NCI-H1092 treated with DMSO at 0.1 percent for 48 hours (cell line): ENCODE data around the gene IRF4.
"Not testable (repeated sequence)": the region's sequence is repeated elsewhere in the genome, so short reads cannot be mapped to it uniquely, and the experiment has no call there.

Source experiments
- DNase-seq: peaks from one replicate; lab custom pipeline; 2025; lab: John Stamatoyannopoulos, UW

IRF4 gene

GRCh38 chr6:366389-367297, 24.9 kb upstream of the IRF4 start:
- DNase-seq = no peak

DNA sequence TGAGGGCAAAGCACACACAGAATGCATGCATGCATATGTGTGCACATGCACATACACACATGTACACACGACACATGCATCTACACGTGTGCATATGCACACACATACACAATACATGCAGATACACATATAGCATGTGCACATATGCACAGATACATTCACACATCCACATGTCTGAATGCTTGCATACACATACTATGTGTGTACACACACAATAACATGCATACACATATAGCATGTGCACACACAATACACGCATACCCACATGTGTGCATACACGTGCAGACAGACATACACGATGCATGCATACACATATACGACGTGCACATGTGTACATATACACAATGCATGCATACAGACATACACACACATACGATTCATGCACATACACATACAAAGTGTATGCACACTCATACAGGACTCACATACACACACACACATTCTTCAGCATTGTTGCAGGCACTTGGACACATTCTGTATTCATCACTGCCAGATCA, 24.2 kb upstream of the IRF4 start:
- no peak for DNase-seq

DNA sequence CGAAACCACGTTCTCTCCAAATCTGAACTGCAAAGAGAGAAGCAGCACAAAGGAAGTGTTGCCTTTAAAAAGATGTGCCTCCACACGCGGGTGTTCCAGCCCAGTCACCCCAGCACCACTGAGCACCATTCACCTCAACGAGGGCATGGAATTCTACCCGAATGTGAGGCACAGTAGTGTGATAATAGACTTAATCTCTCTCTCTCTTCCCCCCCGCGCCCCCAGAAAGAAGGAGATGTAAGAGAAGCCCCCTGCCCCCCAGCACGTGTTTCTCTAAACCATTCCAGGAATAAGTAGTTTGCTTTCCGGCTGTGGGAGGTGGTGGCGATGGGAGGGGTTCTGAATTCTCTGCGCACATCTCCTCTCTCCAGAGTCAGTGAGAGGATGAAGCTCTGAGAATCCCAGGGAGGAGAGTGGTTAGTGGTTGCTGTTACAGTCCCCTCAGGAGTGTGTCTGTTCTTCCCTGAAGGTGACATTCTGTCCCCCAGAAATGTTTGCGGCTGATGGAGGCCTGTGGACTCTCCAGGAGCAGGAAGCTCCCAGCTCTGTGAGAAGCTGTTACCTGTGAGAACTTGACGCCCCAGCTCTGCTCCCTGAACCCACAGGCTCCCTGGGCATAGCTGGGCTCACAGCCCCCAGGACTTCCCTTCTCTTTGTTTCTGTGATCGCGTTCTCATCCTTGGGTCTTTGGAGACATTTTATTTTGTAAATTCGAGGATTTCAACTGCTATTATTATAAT, 23.5 kb upstream of the IRF4 start:
- DNase-seq = no peak

GRCh38 chr6:369559-370431, 21.8 kb upstream of the IRF4 start:
- DNase-seq = no peak

DNA sequence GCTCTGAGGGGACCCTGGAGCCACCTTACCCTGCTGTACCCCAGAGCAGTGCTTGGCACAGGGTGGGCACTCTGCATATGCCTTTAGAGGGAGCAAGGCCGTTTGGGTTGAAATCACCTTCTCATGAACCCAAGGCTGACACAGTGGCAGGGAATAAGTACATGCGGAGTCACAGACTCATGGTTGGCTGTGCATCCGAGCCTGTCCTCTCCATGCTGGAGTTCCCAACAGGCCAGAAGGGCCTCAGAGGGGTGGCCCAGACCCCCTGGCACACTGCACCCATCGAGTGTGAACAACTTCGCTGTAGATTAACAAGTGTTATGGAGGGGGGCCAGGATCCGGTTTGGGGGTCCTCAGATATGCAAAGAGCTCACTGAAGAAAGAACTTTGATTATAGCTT, 21.0 kb upstream of the IRF4 start:
- no peak for DNase-seq

GRCh38 chr6:371851-372250, 19.7 kb upstream of the IRF4 start:
- DNase-seq = not testable (repeated sequence)

GRCh38 chr6:372336-372911, 19.1 kb upstream of the IRF4 start:
- DNase-seq = no peak

DNA sequence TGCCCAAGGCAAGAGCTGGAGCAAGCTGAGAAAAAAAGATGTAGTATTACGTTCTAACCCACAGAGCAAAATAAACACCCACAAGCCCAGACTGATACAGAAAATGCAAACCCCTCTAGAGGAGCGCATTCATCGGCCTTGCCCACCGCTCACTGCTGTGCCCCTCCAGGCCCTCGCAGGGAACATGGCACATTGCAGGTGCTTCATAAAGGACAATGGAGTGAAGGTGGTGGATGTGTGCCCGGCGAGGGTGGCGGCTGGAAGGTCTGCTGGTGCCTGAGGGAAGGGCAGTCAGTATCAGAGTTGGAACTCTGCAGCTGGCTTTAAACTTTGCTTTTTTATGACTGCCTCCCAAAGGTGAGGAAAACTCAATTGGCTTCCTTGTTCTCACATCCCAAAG, 18.5 kb upstream of the IRF4 start:
- no peak for DNase-seq

DNA sequence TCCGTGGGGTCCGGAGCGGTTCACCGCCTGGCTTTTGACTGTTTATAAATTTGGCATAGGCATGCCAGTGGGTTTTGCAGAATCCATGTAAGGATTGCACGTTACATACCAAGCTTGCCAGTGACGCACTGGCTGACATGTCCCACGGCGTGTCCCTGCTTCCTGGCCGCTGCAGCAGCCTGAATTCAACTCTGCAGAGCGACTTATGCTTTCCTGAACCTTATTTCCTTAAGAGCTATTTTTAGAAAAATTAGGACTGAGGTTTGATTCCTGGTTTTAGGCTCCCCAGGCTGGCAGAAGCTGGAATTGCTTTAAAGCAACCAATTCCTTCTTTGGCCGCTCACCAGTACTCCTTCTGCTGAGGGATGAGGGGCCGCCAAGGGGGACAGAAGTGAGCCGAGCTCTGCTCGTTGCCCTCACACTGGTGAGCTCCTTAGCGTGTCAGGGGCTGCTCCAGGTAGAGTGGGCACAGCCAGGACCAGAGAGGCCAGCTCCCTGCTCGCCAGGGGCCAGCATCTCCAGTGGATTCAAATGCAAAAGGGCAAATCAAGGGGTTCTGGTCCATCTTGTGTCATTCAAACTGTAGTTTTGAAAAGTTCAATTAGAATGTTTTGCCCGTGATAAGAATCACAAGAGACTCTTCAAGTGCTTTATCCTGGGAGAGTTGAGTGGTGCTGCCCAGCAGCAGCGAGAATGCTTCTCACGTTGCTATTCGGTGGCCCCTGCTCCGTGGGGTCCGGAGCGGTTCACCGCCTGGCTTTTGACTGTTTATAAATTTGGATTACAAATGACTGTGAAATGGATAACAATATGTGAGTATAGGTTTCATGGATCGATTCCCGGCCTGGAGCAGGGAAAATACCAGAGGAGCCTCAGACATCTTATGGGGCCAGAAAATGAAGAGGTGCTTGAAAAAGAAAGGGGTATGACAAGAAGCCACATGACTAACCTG, 17.5 kb upstream of the IRF4 start:
- no peak for DNase-seq

DNA sequence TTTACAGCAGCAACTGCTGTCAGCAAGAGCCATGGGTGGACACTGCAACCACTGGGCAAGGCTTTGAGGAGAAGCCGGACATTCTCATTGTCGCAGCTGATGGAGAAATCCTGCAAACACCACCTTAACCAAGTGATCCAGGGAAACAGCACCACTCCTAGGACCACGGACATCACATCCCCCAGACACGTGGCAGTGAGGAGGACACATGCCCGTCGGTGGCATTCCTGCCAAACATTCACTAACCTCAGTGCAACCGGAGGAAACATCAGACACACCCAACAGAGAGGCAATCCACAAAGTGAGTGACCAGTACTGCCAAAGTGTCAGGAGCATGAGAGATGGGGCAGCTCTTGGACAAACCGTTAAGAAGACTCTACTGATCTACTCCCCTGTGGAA, 16.6 kb upstream of the IRF4 start:
- DNase-seq = no peak

GRCh38 chr6:376827-377640, 14.5 kb upstream of the IRF4 start:
- DNase-seq = no peak

- not testable (repeated sequence) for DNase-seq
These were observed 13.9 kb upstream of the IRF4 start for GRCh38 chr6:377641-378020.

DNA sequence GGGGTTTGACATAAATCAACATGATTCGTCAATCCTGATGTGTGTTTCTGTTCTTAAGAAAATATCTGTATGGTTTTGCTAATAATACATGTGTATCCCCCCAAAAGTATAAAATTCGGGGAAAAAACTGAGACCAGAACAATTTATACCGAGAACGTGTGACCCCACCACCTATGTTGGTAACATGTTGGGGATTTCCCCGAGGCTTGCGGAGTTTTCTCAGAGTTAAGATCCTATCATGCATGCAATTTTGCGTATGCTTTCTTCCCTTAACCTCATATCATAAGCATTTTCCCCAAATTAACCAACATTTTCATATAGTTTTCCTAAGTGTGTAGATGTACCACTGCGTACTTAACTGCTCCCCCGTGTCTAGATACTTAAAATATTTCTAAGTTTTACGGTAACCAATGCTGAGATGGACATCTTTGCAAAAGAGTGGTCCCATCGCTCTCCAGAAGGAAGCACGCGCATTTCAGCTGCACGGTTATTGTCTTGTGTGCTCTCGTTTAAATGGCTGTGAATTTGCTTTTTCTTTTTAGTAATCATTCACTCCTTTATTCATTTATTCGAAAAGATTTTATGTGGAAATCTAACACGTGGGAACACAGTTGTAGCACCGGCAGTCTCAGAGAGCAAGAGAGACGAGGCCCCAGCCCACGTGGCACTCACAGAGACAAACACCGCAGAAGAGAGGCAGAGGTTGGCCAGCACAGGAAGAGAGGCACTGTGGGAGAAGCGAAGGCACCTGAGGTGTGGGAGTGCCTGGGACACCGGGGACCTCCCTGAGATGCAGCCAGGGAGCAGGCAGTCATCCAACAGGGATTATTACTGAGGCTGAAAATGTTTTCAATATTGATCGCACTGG, 13.2 kb upstream of the IRF4 start:
- DNase-seq = no peak

- DNase-seq = no peak
These were observed 12.6 kb upstream of the IRF4 start for GRCh38 chr6:378958-379409.

DNA sequence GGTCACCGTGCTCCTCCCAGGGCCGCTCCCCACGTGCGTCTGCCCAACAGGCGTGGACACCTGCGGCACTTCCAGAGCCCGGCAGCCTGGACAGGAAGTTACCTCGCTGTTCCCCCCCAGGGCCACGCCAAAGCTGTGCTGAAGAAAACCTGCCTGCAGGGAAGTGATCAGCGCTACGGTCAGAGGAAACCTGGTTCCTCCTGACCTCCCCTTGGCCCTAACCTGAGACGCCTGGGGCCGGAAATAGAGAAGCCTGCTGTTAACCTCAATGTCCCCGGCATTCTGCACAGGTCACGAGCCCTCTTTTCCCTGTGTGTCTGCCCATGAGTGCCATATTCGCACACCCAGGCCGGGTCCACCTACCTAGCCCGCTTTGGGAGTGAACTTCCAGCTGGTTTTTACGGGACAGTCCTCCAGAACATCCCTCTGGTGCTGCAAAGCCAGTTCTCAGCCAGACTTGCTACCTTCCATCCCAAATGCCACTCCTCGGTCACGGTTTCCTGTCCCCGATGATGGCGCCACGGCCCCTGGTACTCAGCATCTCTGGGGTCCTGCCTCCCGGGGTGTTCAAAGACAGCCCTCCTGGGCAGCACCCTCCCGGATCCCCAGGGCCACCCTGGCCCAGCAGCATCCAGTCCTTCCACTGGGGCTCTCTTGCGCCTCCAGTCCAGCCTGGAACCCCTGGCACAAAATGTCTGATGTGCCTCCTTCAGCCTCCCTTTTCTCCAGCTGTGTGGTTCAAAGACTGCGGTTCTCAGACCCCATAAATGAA, 12.0 kb upstream of the IRF4 start:
- DNase-seq = no peak

GRCh38 chr6:380234-381218, 11.0 kb upstream of the IRF4 start:
- DNase-seq = no peak
